ENCODE measurements around the gene JMJD4. TPM values are rescaled to one million over a fixed set of nuclear protein-coding genes. Genes with fewer than 3 reads are reported as not detected.

Gene JMJD4
- total RNA-seq, 1 experiment from 2014 or later: 63.4 TPM

GRCh38 chr1:227742738-227743715, 7.9 kb upstream of the JMJD4 start:
- Histone ChIP-seq H3K4me3 (no peak overlapping the region), H3K27me3 (no peaks in the 10 kb centered on the region)
- no peak for DNase-seq

GRCh38 chr1:227741166-227741870, 6.2 kb upstream of the JMJD4 start:
- Histone ChIP-seq H3K27me3 (no peaks in the 10 kb centered on the region), H3K4me3 (no peak overlapping the region), H3K36me3 (no peaks in the 10 kb centered on the region; the same call in none of the 2 replicates), H3K9me3 (no peaks in the 10 kb centered on the region)
- no peak for DNase-seq

More at GRCh38 chr1:227742738-227743715, 7.9 kb upstream of the JMJD4 start:
- Histone ChIP-seq H3K9me3 (no peaks in the 10 kb centered on the region), H3K36me3 (no peaks in the 10 kb centered on the region; the same call in none of the 2 replicates)

GRCh38 chr1:227740401-227740960, 5.4 kb upstream of the JMJD4 start:
- Histone ChIP-seq H3K27me3 (no peaks in the 10 kb centered on the region), H3K9me3 (no peaks in the 10 kb centered on the region), H3K4me3 (no peak overlapping the region), H3K36me3 (no peaks in the 10 kb centered on the region; the same call in none of the 2 replicates)
- no peak for DNase-seq

- no peaks in the 10 kb centered on the region for H3K9me3 ChIP-seq
- H3K27me3 ChIP-seq: no peaks in the 10 kb centered on the region
- no peak overlapping the region for H3K4me3 ChIP-seq
- no peaks in the 10 kb centered on the region; the same call in none of the 2 replicates for H3K36me3 ChIP-seq
- no peak for DNase-seq
Measured at GRCh38 chr1:227739636-227740035, 4.5 kb upstream of the JMJD4 start.

GRCh38 chr1:227738820-227739219, 3.7 kb upstream of the JMJD4 start:
- Histone ChIP-seq H3K9me3 (no peaks in the 10 kb centered on the region), H3K4me3 (no peak overlapping the region), H3K36me3 (peaks cover 2% of the 10 kb centered on the region), H3K27me3 (no peaks in the 10 kb centered on the region)
- no peak for DNase-seq

GRCh38 chr1:227736814-227737432, 1.8 kb upstream of the JMJD4 start:
- Histone ChIP-seq H3K4me3 (no peak overlapping the region), H3K9me3 (no peaks in the 10 kb centered on the region), H3K36me3 (peaks cover 21% of the 10 kb centered on the region), H3K27me3 (no peaks in the 10 kb centered on the region)
- no peak for DNase-seq

GRCh38 chr1:227735539-227736285, 610 bp upstream of the JMJD4 start:
- H3K36me3 ChIP-seq: peaks cover 33% of the 10 kb centered on the region
- H3K27me3 ChIP-seq: no peaks in the 10 kb centered on the region
- no peaks in the 10 kb centered on the region for H3K9me3 ChIP-seq
- peak overlapping the region; percentile 94 for H3K4me3 ChIP-seq
- DNase-seq: no peak

- Histone ChIP-seq H3K36me3 (peaks cover 35% of the 10 kb centered on the region), H3K27me3 (no peaks in the 10 kb centered on the region), H3K9me3 (no peaks in the 10 kb centered on the region), H3K4me3 (peak overlapping the region; percentile 94)
- no peak for DNase-seq
Measured at GRCh38 chr1:227734546-227734855, 601 bp downstream of the JMJD4 start.

GRCh38 chr1:227733751-227734545, 1.2 kb downstream of the JMJD4 start:
- H3K27me3 ChIP-seq: no peaks in the 10 kb centered on the region
- no peaks in the 10 kb centered on the region for H3K9me3 ChIP-seq
- no peak for DNase-seq
- peak overlapping the region; percentile 94 for H3K4me3 ChIP-seq
- H3K36me3 ChIP-seq: peaks cover 35% of the 10 kb centered on the region

- no peak for DNase-seq
- no peaks in the 10 kb centered on the region for H3K9me3 ChIP-seq
- peaks cover 35% of the 10 kb centered on the region for H3K36me3 ChIP-seq
- no peaks in the 10 kb centered on the region for H3K27me3 ChIP-seq
- no peak overlapping the region for H3K4me3 ChIP-seq
Measured at GRCh38 chr1:227733309-227733705, 1.8 kb downstream of the JMJD4 start.

- no peaks in the 10 kb centered on the region for H3K9me3 ChIP-seq
- no peaks in the 10 kb centered on the region for H3K27me3 ChIP-seq
- H3K36me3 ChIP-seq: peaks cover 35% of the 10 kb centered on the region
- DNase-seq: no peak
- H3K4me3 ChIP-seq: no peak overlapping the region
Measured at GRCh38 chr1:227732586-227733308, 2.4 kb downstream of the JMJD4 start.

GRCh38 chr1:227731696-227732585, 3.2 kb downstream of the JMJD4 start:
- peaks cover 6% of the 10 kb centered on the region; the same call in 1 of the 2 replicates for H3K27me3 ChIP-seq
- no peak overlapping the region for H3K4me3 ChIP-seq
- H3K9me3 ChIP-seq: peaks cover 4% of the 10 kb centered on the region
- no peak for DNase-seq
- H3K36me3 ChIP-seq: peaks cover 35% of the 10 kb centered on the region

- Histone ChIP-seq H3K9me3 (peaks cover 6% of the 10 kb centered on the region), H3K36me3 (peaks cover 35% of the 10 kb centered on the region), H3K4me3 (no peak overlapping the region), H3K27me3 (peaks cover 8% of the 10 kb centered on the region; the same call in 1 of the 2 replicates)
- DNase-seq: no peak
Measured at GRCh38 chr1:227731241-227731677, 3.8 kb downstream of the JMJD4 start.

- no peak for DNase-seq
- Histone ChIP-seq H3K4me3 (no peak overlapping the region), H3K9me3 (peaks cover 6% of the 10 kb centered on the region), H3K36me3 (peaks cover 35% of the 10 kb centered on the region), H3K27me3 (peaks cover 10% of the 10 kb centered on the region; the same call in 1 of the 2 replicates)
Measured at GRCh38 chr1:227730630-227731151, 4.4 kb downstream of the JMJD4 start.

Measured in MG63 (cell line).